Fibroblast of skin of abdomen (primary cell): ENCODE measurements around the gene THRSP.

ENCODE experiments used
- DNase-seq: peaks from one replicate; pipeline ENCODE4 v3.0.0-alpha.2; 2013

Gene THRSP

GRCh38 chr11:78097666-78098385 is 34.2 kb downstream of the THRSP start:
- DNase-seq = no peak

GRCh38 chr11:78099666-78100065 is 36.0 kb downstream of the THRSP start:
- no peak for DNase-seq

GRCh38 chr11:78100261-78100660 is 36.6 kb downstream of the THRSP start:
- DNase-seq = no peak

- DNase-seq = no peak
These were observed 37.2 kb downstream of the THRSP start for GRCh38 chr11:78100676-78101472.

GRCh38 chr11:78109081-78110015 is 45.7 kb downstream of the THRSP start:
- no peak for DNase-seq

GRCh38 chr11:78110351-78110750 is 46.7 kb downstream of the THRSP start:
- no peak for DNase-seq

- peak; percentile 22 for DNase-seq
These were observed 47.2 kb downstream of the THRSP start for GRCh38 chr11:78110830-78111229.

- DNase-seq = no peak
These were observed 47.6 kb downstream of the THRSP start for GRCh38 chr11:78111298-78111697.

- no peak for DNase-seq
These were observed 49.1 kb downstream of the THRSP start for GRCh38 chr11:78112582-78113275.
